Activated T-cell treated with anti-CD3 and anti-CD28 coated beads, Interleukin-2, amount 50 U/mL, for 24 hours (primary cell): Measurements from ENCODE around the gene FBXO30.

Experiments used
- DNase-seq: peaks from one replicate; pipeline ENCODE4 v3.0.0-alpha.2; 2020
- H3K27ac Mint-ChIP-seq: 2 replicates; pipeline ENCODE4 v1.8.0; 2020; ENCODE audit warnings: mild to moderate bottlenecking, mixed read lengths
- H3K27me3 Mint-ChIP-seq: 2 replicates; pipeline ENCODE4 v1.8.0; 2020; ENCODE audit warnings: mixed read lengths
- H3K36me3 Mint-ChIP-seq: 2 replicates; pipeline ENCODE4 v1.8.0; 2020; ENCODE audit warnings: low read depth, mixed read lengths
- H3K4me1 Mint-ChIP-seq: 2 replicates; pipeline ENCODE4 v1.8.0; 2020; ENCODE audit warnings: low read depth, mixed read lengths
- H3K4me3 Mint-ChIP-seq: 2 replicates; pipeline ENCODE4 v1.8.0; 2020; ENCODE audit warnings: mild to moderate bottlenecking, moderate library complexity, mixed read lengths
- H3K9me3 Mint-ChIP-seq: 2 replicates; pipeline ENCODE4 v1.8.0; 2020; ENCODE audit warnings: mixed read lengths

FBXO30 gene

DNA sequence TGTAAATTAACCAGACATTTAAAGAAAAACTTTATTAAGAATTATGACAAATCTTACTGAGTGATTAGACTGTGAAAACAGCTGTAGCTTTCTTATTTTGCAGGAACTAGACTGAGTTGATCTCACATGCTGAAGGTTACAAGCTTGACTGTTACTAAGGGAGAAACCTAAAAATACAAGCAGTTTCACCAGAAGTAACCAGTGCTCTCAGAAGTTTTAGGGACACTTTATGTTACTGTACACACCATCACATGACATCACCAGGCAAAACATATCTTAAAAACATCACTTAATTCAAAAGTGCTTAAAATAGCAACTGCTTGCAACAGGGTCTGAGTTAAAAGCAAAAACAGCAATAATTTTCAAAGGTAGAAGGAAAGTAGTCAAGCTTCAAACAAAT lies 5.4 kb downstream of the FBXO30 start:
- Mint-ChIP-seq H3K4me3 (no peak overlapping the region), H3K4me1 (peaks cover 42% of the 10 kb centered on the region), H3K9me3 (no peaks in the 10 kb centered on the region), H3K36me3 (peaks cover 36% of the 10 kb centered on the region), H3K27ac (no peak overlapping the region), H3K27me3 (no peaks in the 10 kb centered on the region)
- DNase-seq = no peak

- Mint-ChIP-seq H3K36me3 (peaks cover 39% of the 10 kb centered on the region), H3K9me3 (no peaks in the 10 kb centered on the region)
These were observed 6.4 kb downstream of the FBXO30 start for GRCh38 chr6:145808239-145808638.

DNA sequence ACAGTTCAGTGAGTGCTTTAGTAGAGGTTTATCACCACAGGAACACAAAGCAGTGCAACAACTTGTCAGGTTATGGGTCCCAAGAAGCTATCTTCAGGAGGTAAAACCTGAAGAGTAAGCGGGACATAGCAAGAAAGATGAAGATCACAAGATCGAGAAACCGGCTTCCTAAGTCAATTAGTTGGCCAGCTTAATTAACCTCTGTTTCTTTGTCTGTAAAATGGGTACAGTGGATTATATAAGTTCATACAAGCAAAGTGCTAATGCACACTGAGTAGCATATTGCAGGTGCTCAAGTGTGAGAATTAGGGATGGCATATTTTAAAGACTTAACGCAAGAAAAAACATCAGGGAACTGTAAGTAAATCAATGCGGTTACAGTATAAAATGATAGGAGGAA lies 12.5 kb downstream of the FBXO30 start:
- no peak for DNase-seq
- peaks cover 4% of the 10 kb centered on the region for H3K4me1 Mint-ChIP-seq
- H3K27ac Mint-ChIP-seq = no peak overlapping the region
- H3K36me3 Mint-ChIP-seq = peaks cover 79% of the 10 kb centered on the region
- no peak overlapping the region for H3K4me3 Mint-ChIP-seq
- no peaks in the 10 kb centered on the region for H3K9me3 Mint-ChIP-seq
- H3K27me3 Mint-ChIP-seq = no peaks in the 10 kb centered on the region

More at GRCh38 chr6:145808239-145808638, 6.4 kb downstream of the FBXO30 start:
- Mint-ChIP-seq H3K4me3 (no peak overlapping the region), H3K27ac (no peak overlapping the region), H3K4me1 (peaks cover 36% of the 10 kb centered on the region), H3K27me3 (no peaks in the 10 kb centered on the region)
- no peak for DNase-seq

DNA sequence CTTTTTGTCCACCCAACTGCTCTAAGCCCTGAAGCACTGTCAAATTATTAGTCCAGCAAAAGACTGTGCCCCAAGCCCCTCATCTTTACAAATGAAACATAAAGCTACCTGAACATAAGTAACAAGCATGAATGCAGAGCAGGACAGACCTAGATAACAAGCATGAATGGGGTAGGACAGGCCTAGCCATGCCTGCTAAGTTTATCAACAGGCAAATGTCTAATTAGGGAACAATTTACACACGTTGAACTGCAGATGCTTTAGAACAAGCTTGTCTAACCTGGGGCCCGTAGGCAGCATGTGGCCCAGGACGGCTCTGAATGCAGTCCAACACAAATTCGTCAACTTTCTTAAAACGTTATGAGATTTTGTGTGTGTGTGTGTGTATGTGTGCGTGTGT lies 13.6 kb downstream of the FBXO30 start:
- Mint-ChIP-seq H3K4me3 (no peak overlapping the region), H3K27ac (no peak overlapping the region), H3K9me3 (no peaks in the 10 kb centered on the region), H3K36me3 (peaks cover 76% of the 10 kb centered on the region), H3K27me3 (no peaks in the 10 kb centered on the region), H3K4me1 (peaks cover 2% of the 10 kb centered on the region)
- no peak for DNase-seq

- Mint-ChIP-seq H3K27ac (no peak overlapping the region), H3K9me3 (no peaks in the 10 kb centered on the region), H3K36me3 (peaks cover 54% of the 10 kb centered on the region), H3K4me3 (no peak overlapping the region), H3K4me1 (peaks cover 2% of the 10 kb centered on the region), H3K27me3 (no peaks in the 10 kb centered on the region)
- no peak for DNase-seq
These were observed 16.1 kb downstream of the FBXO30 start for GRCh38 chr6:145798530-145798929.

DNA sequence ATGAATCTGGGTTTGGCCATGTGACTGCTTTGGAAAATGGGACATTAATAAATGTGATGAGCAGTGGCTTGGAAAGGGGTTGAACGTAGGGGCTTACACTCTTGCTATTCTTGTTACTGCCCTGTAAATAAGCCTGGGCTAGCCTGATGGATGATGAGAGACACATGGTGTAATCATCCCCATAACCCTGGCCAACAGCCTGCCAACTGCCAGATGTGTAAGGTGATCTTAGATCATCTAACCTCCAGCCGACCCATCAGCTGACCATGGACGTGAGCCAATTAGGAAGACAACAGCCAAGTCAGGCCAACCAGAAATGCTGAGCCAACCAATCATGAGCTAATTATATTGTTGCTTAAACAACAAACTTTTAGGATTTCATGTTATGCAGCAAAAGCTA lies 25.2 kb downstream of the FBXO30 start:
- Mint-ChIP-seq H3K27ac (no peak overlapping the region), H3K27me3 (no peaks in the 10 kb centered on the region), H3K9me3 (peaks cover 30% of the 10 kb centered on the region), H3K4me3 (no peak overlapping the region), H3K36me3 (peaks cover 42% of the 10 kb centered on the region), H3K4me1 (no peaks in the 10 kb centered on the region)
- DNase-seq = no peak

DNA sequence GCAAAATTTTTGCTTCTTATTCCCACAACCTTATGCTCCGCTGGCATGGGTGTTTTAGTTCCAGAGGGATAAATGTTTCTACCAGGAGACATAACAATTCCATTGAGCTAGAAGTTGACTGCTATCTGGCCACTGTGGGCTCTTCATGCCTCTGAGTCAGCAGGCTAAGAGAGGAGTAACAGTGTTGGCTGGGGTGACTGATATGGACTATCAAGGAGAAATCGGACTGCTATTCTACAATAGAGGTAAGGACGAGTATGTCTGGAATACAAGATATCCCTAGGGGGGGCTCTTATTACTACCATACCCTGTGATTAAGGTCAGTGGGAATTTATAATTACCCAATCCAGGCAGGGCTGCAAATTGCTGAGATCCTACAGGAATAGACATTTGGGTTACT lies 26.9 kb downstream of the FBXO30 start:
- H3K9me3 Mint-ChIP-seq = peaks cover 33% of the 10 kb centered on the region
- H3K27ac Mint-ChIP-seq = no peak overlapping the region
- no peak for DNase-seq
- no peaks in the 10 kb centered on the region for H3K4me1 Mint-ChIP-seq
- peaks cover 39% of the 10 kb centered on the region for H3K36me3 Mint-ChIP-seq
- H3K27me3 Mint-ChIP-seq = no peaks in the 10 kb centered on the region
- H3K4me3 Mint-ChIP-seq = no peak overlapping the region

GRCh38 chr6:145784683-145785082 lies 29.9 kb downstream of the FBXO30 start:
- Mint-ChIP-seq H3K27me3 (no peaks in the 10 kb centered on the region), H3K4me1 (no peaks in the 10 kb centered on the region), H3K36me3 (peaks cover 11% of the 10 kb centered on the region), H3K27ac (no peak overlapping the region), H3K9me3 (peaks cover 19% of the 10 kb centered on the region), H3K4me3 (no peak overlapping the region)
- no peak for DNase-seq

- Mint-ChIP-seq H3K4me1 (no peaks in the 10 kb centered on the region), H3K4me3 (no peak overlapping the region), H3K27ac (no peak overlapping the region), H3K27me3 (no peaks in the 10 kb centered on the region), H3K36me3 (peaks cover 11% of the 10 kb centered on the region), H3K9me3 (peaks cover 18% of the 10 kb centered on the region)
- no peak for DNase-seq
These were observed 30.8 kb downstream of the FBXO30 start for GRCh38 chr6:145783796-145784195.

DNA sequence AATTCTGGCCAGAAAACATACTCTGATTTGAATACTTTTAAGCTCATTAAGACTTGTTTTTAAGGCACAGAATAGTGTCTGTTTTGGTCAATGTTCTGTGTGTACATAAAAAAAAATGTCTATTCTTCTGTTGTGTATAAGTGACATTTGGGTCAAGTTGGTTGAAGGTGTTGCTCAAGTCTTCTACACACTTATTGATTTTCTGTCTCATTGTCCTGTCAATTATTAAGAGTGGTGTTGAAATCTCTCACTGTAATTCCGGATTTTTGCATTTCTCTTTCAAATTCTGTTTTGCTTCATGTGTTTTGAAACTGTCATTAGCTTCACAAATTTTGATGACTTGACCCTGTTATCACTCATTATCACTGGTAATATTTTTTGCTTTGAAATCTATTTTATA lies 41.7 kb downstream of the FBXO30 start:
- no peaks in the 10 kb centered on the region for H3K9me3 Mint-ChIP-seq
- no peaks in the 10 kb centered on the region for H3K27me3 Mint-ChIP-seq
- no peaks in the 10 kb centered on the region for H3K36me3 Mint-ChIP-seq
- H3K4me3 Mint-ChIP-seq = no peak overlapping the region
- no peaks in the 10 kb centered on the region for H3K4me1 Mint-ChIP-seq
- no peak for DNase-seq
- no peak overlapping the region for H3K27ac Mint-ChIP-seq

DNA sequence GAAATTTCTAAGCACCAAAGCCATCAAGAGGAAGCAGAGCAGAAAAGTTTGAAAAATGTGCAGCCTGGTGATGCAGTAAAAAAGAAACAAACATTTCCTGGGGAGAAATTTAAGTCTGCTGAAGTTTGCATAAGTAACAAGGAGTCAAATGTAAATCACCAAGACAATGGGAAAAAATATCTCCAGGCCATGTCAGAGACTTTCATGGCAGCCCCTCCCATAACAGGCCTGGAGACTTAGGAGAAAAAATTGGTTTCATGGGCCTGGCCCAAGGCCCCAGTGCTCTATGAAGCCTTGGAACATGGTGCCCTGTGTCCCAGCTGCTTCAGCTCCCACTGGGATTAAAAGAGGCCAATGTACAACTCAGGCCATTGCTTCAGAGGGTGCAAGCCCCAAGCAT lies 49.1 kb downstream of the FBXO30 start:
- Mint-ChIP-seq H3K4me3 (no peak overlapping the region), H3K9me3 (no peaks in the 10 kb centered on the region), H3K36me3 (no peaks in the 10 kb centered on the region), H3K4me1 (no peaks in the 10 kb centered on the region), H3K27me3 (no peaks in the 10 kb centered on the region), H3K27ac (no peak overlapping the region)
- DNase-seq = no peak

DNA sequence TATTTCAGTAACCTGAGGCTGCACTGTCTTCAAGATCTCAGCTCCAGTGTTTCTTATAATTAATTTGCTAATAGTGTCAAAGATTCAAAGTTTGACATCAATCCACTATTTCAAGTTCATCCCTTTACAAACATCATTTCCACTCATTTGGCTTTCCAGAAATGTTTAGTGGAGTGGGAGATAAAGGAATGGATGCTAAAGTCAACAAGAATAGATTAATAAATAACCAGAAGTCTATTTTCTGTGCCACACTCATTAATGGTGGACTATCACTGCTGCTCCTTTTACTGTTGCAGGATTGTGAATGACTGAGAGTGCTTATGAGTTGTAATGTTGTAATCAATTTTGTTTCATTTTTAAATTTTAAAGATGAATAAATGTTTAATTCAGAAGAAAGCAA lies 50.9 kb downstream of the FBXO30 start:
- Mint-ChIP-seq H3K4me1 (no peaks in the 10 kb centered on the region), H3K27ac (no peak overlapping the region), H3K27me3 (no peaks in the 10 kb centered on the region), H3K36me3 (no peaks in the 10 kb centered on the region), H3K9me3 (no peaks in the 10 kb centered on the region), H3K4me3 (no peak overlapping the region)
- DNase-seq = no peak

GRCh38 chr6:145761584-145761983 lies 53.0 kb downstream of the FBXO30 start:
- H3K27me3 Mint-ChIP-seq = peaks cover 3% of the 10 kb centered on the region
- no peaks in the 10 kb centered on the region for H3K4me1 Mint-ChIP-seq
- no peak overlapping the region for H3K4me3 Mint-ChIP-seq
- no peaks in the 10 kb centered on the region for H3K36me3 Mint-ChIP-seq
- no peak for DNase-seq
- H3K27ac Mint-ChIP-seq = no peak overlapping the region
- no peaks in the 10 kb centered on the region for H3K9me3 Mint-ChIP-seq

DNA sequence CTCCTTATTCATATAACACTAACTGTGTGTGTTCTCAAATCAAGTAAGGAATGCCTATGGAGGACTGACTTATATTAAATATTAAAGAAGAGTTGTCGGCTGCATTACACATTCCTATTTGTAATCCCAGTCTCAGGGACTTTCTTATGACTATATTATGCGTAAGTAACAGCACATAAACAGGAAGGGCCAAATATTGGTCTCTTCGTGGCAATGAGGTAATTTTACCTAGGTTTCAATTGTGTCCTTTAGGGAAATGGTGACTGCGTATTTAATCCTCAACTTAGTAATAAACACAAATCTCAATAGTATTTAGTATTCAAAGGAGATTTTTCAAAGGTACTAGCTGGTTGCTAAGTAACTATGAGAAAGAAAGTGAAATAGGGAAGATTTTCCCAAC lies 56.5 kb downstream of the FBXO30 start:
- DNase-seq = no peak
- no peaks in the 10 kb centered on the region for H3K9me3 Mint-ChIP-seq
- no peaks in the 10 kb centered on the region for H3K4me1 Mint-ChIP-seq
- no peaks in the 10 kb centered on the region for H3K36me3 Mint-ChIP-seq
- peaks cover 3% of the 10 kb centered on the region for H3K27me3 Mint-ChIP-seq
- H3K4me3 Mint-ChIP-seq = no peak overlapping the region
- no peak overlapping the region for H3K27ac Mint-ChIP-seq

DNA sequence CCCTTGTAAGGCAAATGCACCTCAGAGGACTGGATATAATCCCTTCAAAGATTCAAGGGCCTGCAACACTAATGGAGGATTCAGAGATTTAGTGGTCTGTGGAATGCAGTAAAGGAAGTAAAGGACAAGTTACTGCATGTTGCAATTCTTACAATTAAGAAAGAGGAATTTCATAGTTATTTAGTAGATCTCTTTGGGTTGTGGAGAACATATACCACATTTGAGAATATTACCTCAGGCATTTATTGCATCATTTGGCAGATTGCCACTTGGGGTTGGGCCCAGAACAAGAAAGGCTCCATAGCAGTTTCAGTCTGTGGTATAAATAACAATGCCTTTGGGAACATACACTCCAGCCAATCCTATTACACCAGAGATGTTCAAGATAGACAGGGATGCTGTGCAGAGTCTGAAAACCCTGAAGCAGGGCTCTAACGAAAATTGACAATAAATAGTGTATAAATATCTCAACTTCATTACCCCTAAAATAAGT lies 58.4 kb downstream of the FBXO30 start:
- Mint-ChIP-seq H3K4me3 (no peak overlapping the region), H3K9me3 (no peaks in the 10 kb centered on the region)
- no peak for DNase-seq

GRCh38 chr6:145755682-145756081 lies 58.9 kb downstream of the FBXO30 start:
- no peaks in the 10 kb centered on the region for H3K9me3 Mint-ChIP-seq
- no peak overlapping the region for H3K27ac Mint-ChIP-seq
- DNase-seq = no peak
- no peak overlapping the region for H3K4me3 Mint-ChIP-seq
- peaks cover 3% of the 10 kb centered on the region for H3K27me3 Mint-ChIP-seq
- no peaks in the 10 kb centered on the region for H3K36me3 Mint-ChIP-seq
- no peaks in the 10 kb centered on the region for H3K4me1 Mint-ChIP-seq

More for the DNA sequence above, 58.4 kb downstream of the FBXO30 start:
- H3K27ac Mint-ChIP-seq = no peak overlapping the region
- H3K36me3 Mint-ChIP-seq = no peaks in the 10 kb centered on the region
- no peaks in the 10 kb centered on the region for H3K4me1 Mint-ChIP-seq
- H3K27me3 Mint-ChIP-seq = peaks cover 3% of the 10 kb centered on the region
